ENCODE results near the gene HS2ST1.

HS2ST1 gene

GRCh38 chr1:87074001-87074795, 159.8 kb downstream of the HS2ST1 start:
- no peak for FAIRE-seq

- no peak for FAIRE-seq
These were observed 163.7 kb downstream of the HS2ST1 start for GRCh38 chr1:87077959-87078639.

- FAIRE-seq = peak; percentile 74
These were observed 169.9 kb downstream of the HS2ST1 start for GRCh38 chr1:87084244-87084836.

GRCh38 chr1:87086120-87086519, 171.7 kb downstream of the HS2ST1 start:
- FAIRE-seq = no peak

GRCh38 chr1:87089070-87089736, 174.8 kb downstream of the HS2ST1 start:
- FAIRE-seq = no peak

GRCh38 chr1:87089823-87090222, 175.4 kb downstream of the HS2ST1 start:
- FAIRE-seq = no peak

- no peak for FAIRE-seq
These were observed 177.0 kb downstream of the HS2ST1 start for GRCh38 chr1:87091425-87091824.

- FAIRE-seq = no peak
These were observed 178.4 kb downstream of the HS2ST1 start for GRCh38 chr1:87092846-87093245.

- no peak for FAIRE-seq
These were observed 178.9 kb downstream of the HS2ST1 start for GRCh38 chr1:87093286-87093685.

- FAIRE-seq = no peak
These were observed 179.8 kb downstream of the HS2ST1 start for GRCh38 chr1:87094238-87094637.

GRCh38 chr1:87100271-87100670, 185.8 kb downstream of the HS2ST1 start:
- no peak for FAIRE-seq

- no peak for FAIRE-seq
These were observed 188.6 kb downstream of the HS2ST1 start for GRCh38 chr1:87103074-87103473.

- no peak for FAIRE-seq
These were observed 189.7 kb downstream of the HS2ST1 start for GRCh38 chr1:87104140-87104539.

GRCh38 chr1:87104945-87105344, 190.5 kb downstream of the HS2ST1 start:
- no peak for FAIRE-seq

GRCh38 chr1:87106144-87106543, 191.7 kb downstream of the HS2ST1 start:
- no peak for FAIRE-seq

GRCh38 chr1:87106867-87107266, 192.4 kb downstream of the HS2ST1 start:
- FAIRE-seq = no peak

- FAIRE-seq = no peak
These were observed 193.8 kb downstream of the HS2ST1 start for GRCh38 chr1:87108228-87108627.

GRCh38 chr1:87108814-87109411, 194.5 kb downstream of the HS2ST1 start:
- no peak for FAIRE-seq

- no peak for FAIRE-seq
These were observed 197.4 kb downstream of the HS2ST1 start for GRCh38 chr1:87111659-87112371.

GRCh38 chr1:87113313-87113712, 198.9 kb downstream of the HS2ST1 start:
- FAIRE-seq = no peak

GRCh38 chr1:87115317-87115890, 201.0 kb downstream of the HS2ST1 start:
- no peak for FAIRE-seq

- no peak for FAIRE-seq
These were observed 201.5 kb downstream of the HS2ST1 start for GRCh38 chr1:87115891-87116290.
